GM12874 (cell line): ENCODE measurements around the gene MRPS34.

Source experiments
- TF ChIP-seq, protein P1 (sequence below): IDR thresholded peaks from 2 replicates; pipeline ENCODE4 v1.5.1; 2011; ENCODE audit warnings: low read depth, mild to moderate bottlenecking, control low read depth, low read length, moderate library complexity; ENCODE audit not compliant: insufficient read depth

MRPS34 gene

GRCh38 chr16:1789643-1790045, 16.7 kb upstream of the MRPS34 start:
- TF ChIP-seq, protein P1, sequence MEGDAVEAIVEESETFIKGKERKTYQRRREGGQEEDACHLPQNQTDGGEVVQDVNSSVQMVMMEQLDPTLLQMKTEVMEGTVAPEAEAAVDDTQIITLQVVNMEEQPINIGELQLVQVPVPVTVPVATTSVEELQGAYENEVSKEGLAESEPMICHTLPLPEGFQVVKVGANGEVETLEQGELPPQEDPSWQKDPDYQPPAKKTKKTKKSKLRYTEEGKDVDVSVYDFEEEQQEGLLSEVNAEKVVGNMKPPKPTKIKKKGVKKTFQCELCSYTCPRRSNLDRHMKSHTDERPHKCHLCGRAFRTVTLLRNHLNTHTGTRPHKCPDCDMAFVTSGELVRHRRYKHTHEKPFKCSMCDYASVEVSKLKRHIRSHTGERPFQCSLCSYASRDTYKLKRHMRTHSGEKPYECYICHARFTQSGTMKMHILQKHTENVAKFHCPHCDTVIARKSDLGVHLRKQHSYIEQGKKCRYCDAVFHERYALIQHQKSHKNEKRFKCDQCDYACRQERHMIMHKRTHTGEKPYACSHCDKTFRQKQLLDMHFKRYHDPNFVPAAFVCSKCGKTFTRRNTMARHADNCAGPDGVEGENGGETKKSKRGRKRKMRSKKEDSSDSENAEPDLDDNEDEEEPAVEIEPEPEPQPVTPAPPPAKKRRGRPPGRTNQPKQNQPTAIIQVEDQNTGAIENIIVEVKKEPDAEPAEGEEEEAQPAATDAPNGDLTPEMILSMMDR = no peak

DNA sequence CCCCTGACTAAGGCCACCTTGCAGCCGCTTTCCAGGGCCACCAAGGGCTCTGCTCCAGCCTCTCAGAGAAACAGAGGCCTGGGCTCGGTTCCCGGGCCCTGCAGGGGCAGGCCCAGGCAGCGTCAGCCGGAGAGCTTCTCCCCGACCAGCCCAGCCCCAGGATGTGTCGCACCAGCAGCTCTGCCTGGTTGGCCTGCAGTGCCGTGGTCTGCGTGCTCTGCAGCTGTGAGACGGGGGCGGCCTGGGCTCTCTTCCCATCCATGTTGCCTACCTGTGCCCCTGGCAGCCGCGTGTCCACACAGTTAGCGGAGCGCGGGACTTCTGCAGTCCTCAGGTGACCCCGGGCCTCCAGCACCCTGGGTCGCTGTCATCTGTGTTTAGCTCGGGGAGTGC, 15.8 kb upstream of the MRPS34 start:
- TF ChIP-seq, protein P1 = no peak

DNA sequence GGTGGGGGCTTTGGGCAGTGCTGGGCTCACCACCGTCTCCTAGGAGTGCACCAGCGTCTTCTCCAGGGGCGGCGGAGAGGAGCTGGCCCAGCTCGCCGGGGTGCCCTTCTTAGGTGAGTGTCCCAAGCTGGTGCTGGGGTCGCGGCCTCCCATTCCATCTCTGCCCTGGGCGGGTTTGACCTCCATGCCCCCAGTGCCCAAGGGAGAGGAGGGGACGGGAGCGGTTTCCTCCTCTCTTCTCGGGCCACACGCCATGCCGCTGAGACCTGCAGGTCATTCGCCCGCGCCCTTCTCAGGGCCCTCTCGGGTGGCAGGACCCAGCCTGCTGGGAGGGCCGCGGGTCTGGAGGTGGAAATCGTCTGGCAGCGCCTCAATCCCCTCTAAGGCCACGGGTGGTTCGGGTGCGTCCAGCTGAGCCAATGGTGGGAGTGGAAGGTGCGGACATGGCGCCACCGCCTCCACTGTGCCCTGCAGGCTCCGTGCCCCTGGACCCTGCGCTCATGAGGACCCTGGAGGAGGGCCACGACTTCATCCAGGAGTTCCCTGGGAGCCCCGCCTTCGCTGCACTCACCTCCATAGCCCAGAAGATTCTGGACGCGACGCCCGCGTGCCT, 15.3 kb upstream of the MRPS34 start:
- TF ChIP-seq, protein P1 = no peak

- TF ChIP-seq, protein P1 = no peak
These were observed 14.6 kb upstream of the MRPS34 start for GRCh38 chr16:1787322-1788094.

DNA sequence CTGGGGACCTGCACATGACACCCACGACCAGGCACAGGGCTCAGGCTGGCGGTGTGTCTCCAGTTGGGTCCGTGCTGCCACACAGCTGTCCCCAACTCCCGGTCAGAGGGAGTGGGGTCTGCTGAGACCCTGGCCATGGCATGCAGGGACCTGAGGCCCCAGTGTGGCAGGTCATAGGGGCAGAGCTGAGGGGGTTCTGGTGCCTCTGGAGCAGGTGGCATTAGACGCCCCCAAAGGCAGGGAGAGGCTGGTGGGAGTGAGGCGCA, 14.1 kb upstream of the MRPS34 start:
- TF ChIP-seq, protein P1 = no peak

DNA sequence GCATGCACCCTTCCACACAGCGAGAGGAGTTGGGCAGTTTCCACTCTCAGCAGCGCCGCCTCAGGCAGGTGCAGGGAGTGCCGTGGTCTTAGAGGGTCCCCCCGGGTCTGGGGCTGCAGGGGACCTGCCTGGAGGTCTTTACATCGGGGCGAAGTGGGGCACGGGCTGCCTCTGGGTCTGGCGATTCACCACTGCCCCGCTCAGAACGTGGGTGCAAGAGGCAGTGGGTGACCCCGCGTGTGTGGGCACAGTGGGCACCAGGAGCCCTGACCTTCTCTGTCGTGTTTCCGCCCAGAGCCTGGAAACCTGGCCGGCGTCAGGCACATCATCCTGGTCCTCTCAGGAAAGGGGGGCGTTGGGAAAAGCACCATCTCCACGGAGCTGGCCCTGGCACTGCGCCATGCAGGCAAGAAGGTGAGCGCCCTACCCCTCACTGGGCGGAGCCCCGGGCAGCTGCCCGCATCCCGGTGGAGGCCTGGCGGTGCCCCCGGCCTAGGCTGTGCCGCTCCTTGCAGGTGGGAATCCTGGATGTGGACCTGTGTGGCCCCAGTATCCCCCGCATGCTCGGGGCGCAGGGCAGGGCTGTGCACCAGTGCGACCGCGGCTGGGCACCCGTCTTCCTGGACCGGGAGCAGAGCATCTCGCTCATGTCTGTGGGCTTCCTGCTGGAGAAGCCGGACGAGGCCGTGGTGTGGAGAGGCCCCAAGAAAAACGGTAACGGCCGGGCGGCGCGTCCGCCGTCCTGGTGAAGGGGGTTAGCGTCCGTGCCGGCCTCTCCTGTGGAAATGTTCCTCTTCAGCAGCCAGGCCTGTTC, 13.5 kb upstream of the MRPS34 start:
- TF ChIP-seq, protein P1 = no peak

GRCh38 chr16:1785846-1786170, 12.9 kb upstream of the MRPS34 start:
- TF ChIP-seq, protein P1 = no peak
